ENCODE results near the gene ILDR2.

- TF ChIP-seq EZH2 (IDR thresholded peaks at IDR 0.05; ENCODE audit: insufficient read depth, poor library complexity, severe bottlenecking) (no peak), EZH2phosphoT487 (IDR thresholded peaks at IDR 0.05; ENCODE audit: insufficient read depth, low read depth) (no peak)
Measured at GRCh38 chr1:166999500-167000055, 24.2 kb upstream of the ILDR2 start.

Data from GM23248 (cell line).